Muscle layer of duodenum (tissue), 2 donors: ENCODE data around the gene HEPHL1.

Source experiments
- H3K27ac ChIP-seq: one replicate; pipeline ENCODE4 v1.7.0; 2013; ENCODE audit warnings: mild to moderate bottlenecking, low read length
- H3K27me3 ChIP-seq: one replicate; pipeline ENCODE4 v1.7.0; 2013; ENCODE audit warnings: low read depth, mild to moderate bottlenecking, control low read depth, low read length
- H3K36me3 ChIP-seq, 2 donors: one replicate each; pipeline ENCODE4 v1.7.0; 2013; ENCODE audit warnings: low read length in 2 of 2, control low read depth in 1 of 2, mild to moderate bottlenecking in 1 of 2; ENCODE audit not compliant: insufficient read depth in 2 of 2, control insufficient read depth in 1 of 2
- H3K4me1 ChIP-seq, 2 donors: one replicate each; pipeline ENCODE4 v1.7.0; 2013; ENCODE audit warnings: low read length in 2 of 2, mild to moderate bottlenecking in 2 of 2, control low read depth in 1 of 2, moderate library complexity in 1 of 2; ENCODE audit not compliant: insufficient read depth in 2 of 2, control insufficient read depth in 1 of 2
- H3K4me3 ChIP-seq, 2 donors: one replicate each; pipeline ENCODE4 v1.7.0; 2013; ENCODE audit warnings: low read length in 2 of 2, low read depth in 1 of 2, mild to moderate bottlenecking in 1 of 2
- H3K9me3 ChIP-seq, 2 donors: one replicate each; pipeline ENCODE4 v1.7.0; 2013; ENCODE audit warnings: low read length in 2 of 2, control low read depth in 1 of 2, mild to moderate bottlenecking in 1 of 2; ENCODE audit not compliant: control insufficient read depth in 1 of 2
- donor health status: healthy.

The HEPHL1 gene

GRCh38 chr11:94024547-94024946 lies 3.4 kb downstream of the HEPHL1 start:
- no peaks in the 10 kb centered on the region for H3K36me3 ChIP-seq
- no peaks in the 10 kb centered on the region for H3K27me3 ChIP-seq
- no peaks in the 10 kb centered on the region for H3K9me3 ChIP-seq
- H3K4me1 ChIP-seq = no peaks in the 10 kb centered on the region
- no peak overlapping the region for H3K4me3 ChIP-seq
- no peak overlapping the region for H3K27ac ChIP-seq

- Histone ChIP-seq H3K4me3 (no peak overlapping the region), H3K27me3 (no peaks in the 10 kb centered on the region), H3K9me3 (no peaks in the 10 kb centered on the region), H3K36me3 (no peaks in the 10 kb centered on the region), H3K4me1 (no peaks in the 10 kb centered on the region), H3K27ac (no peak overlapping the region)
Observed at GRCh38 chr11:94025690-94026394, 4.7 kb downstream of the HEPHL1 start.

GRCh38 chr11:94027210-94027609 lies 6.1 kb downstream of the HEPHL1 start:
- H3K36me3 ChIP-seq = no peaks in the 10 kb centered on the region
- no peaks in the 10 kb centered on the region for H3K27me3 ChIP-seq
- no peaks in the 10 kb centered on the region for H3K9me3 ChIP-seq
- H3K4me1 ChIP-seq = no peaks in the 10 kb centered on the region
- no peak overlapping the region for H3K27ac ChIP-seq
- H3K4me3 ChIP-seq = no peak overlapping the region

GRCh38 chr11:94028436-94028835 lies 7.3 kb downstream of the HEPHL1 start:
- H3K4me3 ChIP-seq = no peak overlapping the region
- no peaks in the 10 kb centered on the region for H3K27me3 ChIP-seq
- H3K36me3 ChIP-seq = no peaks in the 10 kb centered on the region
- no peaks in the 10 kb centered on the region for H3K9me3 ChIP-seq
- no peak overlapping the region for H3K27ac ChIP-seq
- H3K4me1 ChIP-seq = no peaks in the 10 kb centered on the region

GRCh38 chr11:94030059-94030458 lies 8.9 kb downstream of the HEPHL1 start:
- H3K4me3 ChIP-seq = no peak overlapping the region
- no peak overlapping the region for H3K27ac ChIP-seq
- H3K9me3 ChIP-seq = no peaks in the 10 kb centered on the region
- no peaks in the 10 kb centered on the region for H3K27me3 ChIP-seq
- H3K36me3 ChIP-seq = no peaks in the 10 kb centered on the region
- no peaks in the 10 kb centered on the region for H3K4me1 ChIP-seq

GRCh38 chr11:94031625-94032024 lies 10.5 kb downstream of the HEPHL1 start:
- no peaks in the 10 kb centered on the region for H3K9me3 ChIP-seq
- H3K4me1 ChIP-seq = no peaks in the 10 kb centered on the region
- H3K4me3 ChIP-seq = no peak overlapping the region
- H3K36me3 ChIP-seq = no peaks in the 10 kb centered on the region
- no peak overlapping the region for H3K27ac ChIP-seq
- no peaks in the 10 kb centered on the region for H3K27me3 ChIP-seq

- Histone ChIP-seq H3K4me1 (no peaks in the 10 kb centered on the region), H3K27me3 (no peaks in the 10 kb centered on the region), H3K36me3 (no peaks in the 10 kb centered on the region), H3K9me3 (no peaks in the 10 kb centered on the region), H3K27ac (no peak overlapping the region), H3K4me3 (no peak overlapping the region)
Observed at GRCh38 chr11:94032066-94032465, 10.9 kb downstream of the HEPHL1 start.

GRCh38 chr11:94032725-94033124 lies 11.6 kb downstream of the HEPHL1 start:
- H3K9me3 ChIP-seq = no peaks in the 10 kb centered on the region
- no peak overlapping the region for H3K27ac ChIP-seq
- H3K4me1 ChIP-seq = no peaks in the 10 kb centered on the region
- no peak overlapping the region for H3K4me3 ChIP-seq
- H3K27me3 ChIP-seq = no peaks in the 10 kb centered on the region
- no peaks in the 10 kb centered on the region for H3K36me3 ChIP-seq

- Histone ChIP-seq H3K36me3 (no peaks in the 10 kb centered on the region), H3K27ac (no peak overlapping the region), H3K27me3 (no peaks in the 10 kb centered on the region), H3K9me3 (no peaks in the 10 kb centered on the region), H3K4me1 (no peaks in the 10 kb centered on the region), H3K4me3 (no peak overlapping the region)
Observed at GRCh38 chr11:94034207-94034606, 13.1 kb downstream of the HEPHL1 start.

GRCh38 chr11:94036096-94036495 lies 14.9 kb downstream of the HEPHL1 start:
- Histone ChIP-seq H3K27ac (no peak overlapping the region), H3K4me3 (no peak overlapping the region), H3K36me3 (no peaks in the 10 kb centered on the region), H3K9me3 (no peaks in the 10 kb centered on the region), H3K4me1 (no peaks in the 10 kb centered on the region), H3K27me3 (no peaks in the 10 kb centered on the region)

- H3K36me3 ChIP-seq = no peaks in the 10 kb centered on the region
- no peaks in the 10 kb centered on the region for H3K9me3 ChIP-seq
- no peaks in the 10 kb centered on the region for H3K27me3 ChIP-seq
- H3K4me3 ChIP-seq = no peak overlapping the region
- H3K4me1 ChIP-seq = no peaks in the 10 kb centered on the region
- H3K27ac ChIP-seq = no peak overlapping the region
Observed at GRCh38 chr11:94043241-94043640, 22.1 kb downstream of the HEPHL1 start.

GRCh38 chr11:94046796-94047195 lies 25.6 kb downstream of the HEPHL1 start:
- no peak overlapping the region for H3K4me3 ChIP-seq
- no peaks in the 10 kb centered on the region for H3K27me3 ChIP-seq
- no peaks in the 10 kb centered on the region for H3K4me1 ChIP-seq
- no peaks in the 10 kb centered on the region for H3K9me3 ChIP-seq
- H3K36me3 ChIP-seq = no peaks in the 10 kb centered on the region
- no peak overlapping the region for H3K27ac ChIP-seq
